HCT116 (cell line): ENCODE data around the gene CD207. TPM values are rescaled to one million over a fixed set of nuclear protein-coding genes. Genes with fewer than 3 reads are reported as not detected.

Experiments used
- ATAC-seq: fragments of 200-7000 bp; cut with Tn5 transposase; 2 replicates; pipeline ENCODE4 v1.9.1; 2020; ENCODE audit warnings: mild to moderate bottlenecking, moderate library complexity
- BruUV-seq: library from RNA; stranded (reverse); fragments of 400-500 nt; replicated peaks from 2 replicates; lab custom pipeline; 2021; lab: Mats Ljungman, UMichigan
- CTCF ChIA-PET: fragments of 300-600 bp; sonication (Branson Sonifier 250); formaldehyde crosslinking; loops from one replicate; lab custom pipeline; 2021; ENCODE audit warnings: antibody characterized with exemption; lab: Charles Lee
- POLR2A ChIA-PET: fragments of 300-600, 350-600 bp; sonication (Branson Sonifier 250); formaldehyde crosslinking; loops from one replicate; lab custom pipeline; 2021; ENCODE audit warnings: antibody characterized with exemption; lab: Charles Lee
- RAD21 ChIA-PET, 2 experiments: fragments of 300-600 bp; sonication (Branson Sonifier 250); formaldehyde crosslinking; loops; one replicate each; lab custom pipeline; 2023; ENCODE audit warnings: low total read pairs in 2 of 2; ENCODE audit not compliant: uncharacterized antibody in 2 of 2, unreplicated experiment in 2 of 2, low non-redundant PET in 1 of 2; lab: Charles Lee
- DNase-seq: peaks from one replicate; pipeline ENCODE4 v3.0.0-alpha.2; 2010; ENCODE audit warnings: low read depth, low spot score
- H2AFZ ChIP-seq: fragments of 200-600 bp; shearing (Covaris generic), sonication (generic); 2 replicates; pipeline ENCODE4 v1.6.1; 2017; ENCODE audit warnings: low read depth, mixed run types, mixed read lengths, antibody characterized with exemption, low read length; ENCODE audit not compliant: poor library complexity, severe bottlenecking
- H3K27ac ChIP-seq: 2 replicates; pipeline ENCODE4 v1.5.1; 2012; ENCODE audit warnings: low read depth, low read length
- H3K27me3 ChIP-seq: fragments of 200-600 bp; sonication (generic); 2 replicates; pipeline ENCODE4 v1.6.1; 2016; ENCODE audit warnings: mixed run types, low read length, mixed read lengths; ENCODE audit not compliant: insufficient read depth
- H3K36me3 ChIP-seq, 2 experiments: fragments of 200-500 bp in 1 of 2; fragments of 200-600 bp in 1 of 2; sonication (Bioruptor generic) in 1 of 2; sonication (generic) in 1 of 2; 2 replicates each; pipeline versions ENCODE4 v1.5.1 to v1.6.1; 2014 to 2016; ENCODE audit warnings: low read length in 2 of 2, inconsistent platforms in 1 of 2, mixed read lengths in 1 of 2, mixed run types in 1 of 2; ENCODE audit not compliant: insufficient read depth in 2 of 2, control insufficient read depth in 1 of 2
- H3K4me1 ChIP-seq, 2 experiments: fragments of 200-600 bp in 1 of 2; sonication (generic) in 1 of 2; 2 replicates each; pipeline versions ENCODE4 v1.5.1 to v1.6.1; 2012 to 2017; ENCODE audit warnings: low read length in 2 of 2, inconsistent platforms in 1 of 2, mild to moderate bottlenecking in 1 of 2, mixed read lengths in 1 of 2, mixed run types in 1 of 2, moderate library complexity in 1 of 2; ENCODE audit not compliant: insufficient read depth in 2 of 2, control insufficient read depth in 1 of 2
- H3K4me2 ChIP-seq: fragments of 200-600 bp; sonication (generic); 2 replicates; pipeline ENCODE4 v1.6.1; 2017; ENCODE audit warnings: mixed run types, low read length, mixed read lengths
- H3K4me3 ChIP-seq, 2 experiments: fragments of 200-600 bp in 1 of 2; sonication (generic) in 1 of 2; replicated peaks in 1 of 2; 2 replicates each; pipeline ENCODE4 v1.5.1; 2011 to 2016; ENCODE audit warnings: low read length in 2 of 2, control low read depth in 1 of 2, low read depth in 1 of 2, mild to moderate bottlenecking in 1 of 2, mixed read lengths in 1 of 2, mixed run types in 1 of 2
- H3K79me2 ChIP-seq: fragments of 200-600 bp; sonication (generic); 2 replicates; pipeline ENCODE4 v1.6.1; 2017; ENCODE audit warnings: mild to moderate bottlenecking, mixed run types, low read length, moderate library complexity, mixed read lengths; ENCODE audit not compliant: insufficient read depth
- H3K9ac ChIP-seq: fragments of 200-600 bp; sonication (generic); 2 replicates; pipeline ENCODE4 v1.6.1; 2016; ENCODE audit warnings: low read length, mixed read lengths
- H3K9me2 ChIP-seq: fragments of 200-600 bp; sonication (generic), shearing (Covaris generic); 2 replicates; pipeline ENCODE4 v1.6.1; 2017; ENCODE audit warnings: mixed run types, mild to moderate bottlenecking, moderate library complexity; ENCODE audit not compliant: insufficient read depth
- H3K9me3 ChIP-seq, 2 experiments: fragments of 200-500 bp in 1 of 2; fragments of 200-600 bp in 1 of 2; sonication (Bioruptor generic) in 1 of 2; sonication (generic) in 1 of 2; 2 replicates each; pipeline ENCODE4 v1.6.1; 2014 to 2017; ENCODE audit warnings: low read length in 2 of 2, mixed read lengths in 2 of 2, inconsistent platforms in 1 of 2, low read depth in 1 of 2, mild to moderate bottlenecking in 1 of 2, mixed run types in 1 of 2, moderate library complexity in 1 of 2; ENCODE audit not compliant: control insufficient read depth in 1 of 2, insufficient read depth in 1 of 2
- H4K20me1 ChIP-seq: fragments of 200-600 bp; sonication (generic), shearing (Covaris generic); 2 replicates; pipeline ENCODE4 v1.6.1; 2017; ENCODE audit warnings: mixed run types, mild to moderate bottlenecking, moderate library complexity; ENCODE audit not compliant: insufficient read depth
- ATF3 ChIP-seq: IDR thresholded peaks from 2 replicates; pipeline ENCODE4 v1.6.1; 2012
- CBX3 ChIP-seq: IDR thresholded peaks from 2 replicates; pipeline ENCODE4 v1.6.1; 2012; ENCODE audit warnings: low read depth
- CEBPB ChIP-seq: IDR thresholded peaks from 2 replicates; pipeline ENCODE4 v1.6.1; 2012; ENCODE audit warnings: low read depth
- CTCF ChIP-seq, 3 experiments: fragments of 200-600 bp in 1 of 3; sonication (generic) in 1 of 3; IDR thresholded peaks in 2 of 3; conservative IDR thresholded peaks in 1 of 3; 2 replicates each; pipeline ENCODE4 v1.5.1; 2012 to 2017; ENCODE audit warnings: low read depth in 2 of 3, low read length in 2 of 3, antibody characterized with exemption in 1 of 3, borderline replicate concordance in 1 of 3, control low read depth in 1 of 3, mild to moderate bottlenecking in 1 of 3, mixed read lengths in 1 of 3, mixed run types in 1 of 3, moderate library complexity in 1 of 3; ENCODE audit not compliant: insufficient read depth in 1 of 3
- EGR1 ChIP-seq: IDR thresholded peaks from 2 replicates; pipeline ENCODE4 v1.6.1; 2012; ENCODE audit warnings: low read depth
- ELF1 ChIP-seq: IDR thresholded peaks from 2 replicates; pipeline ENCODE4 v1.6.1; 2012; ENCODE audit warnings: low read depth, borderline replicate concordance
- POLR2A ChIP-seq: IDR thresholded peaks from 2 replicates; pipeline ENCODE4 v1.7.0; 2011; ENCODE audit warnings: borderline replicate concordance; ENCODE audit not compliant: insufficient read depth, insufficient read length; ENCODE audit errors: extremely low read depth
- POLR2AphosphoS5 ChIP-seq: IDR thresholded peaks from 2 replicates; pipeline ENCODE4 v1.6.1; 2011; ENCODE audit warnings: mild to moderate bottlenecking, low read depth, low read length, moderate library complexity
- RAD21 ChIP-seq: IDR thresholded peaks from 2 replicates; pipeline ENCODE4 v1.6.1; 2012; ENCODE audit warnings: low read depth, mild to moderate bottlenecking
- REST ChIP-seq: IDR thresholded peaks from 2 replicates; pipeline ENCODE4 v1.6.1; 2012; ENCODE audit warnings: low read depth
- TCF7L2 ChIP-seq: IDR thresholded peaks from 2 replicates; pipeline ENCODE4 v1.7.0; 2011; ENCODE audit warnings: borderline replicate concordance, inconsistent platforms; ENCODE audit not compliant: insufficient read depth, insufficient read length; ENCODE audit errors: extremely low read depth
- YY1 ChIP-seq: IDR thresholded peaks from 2 replicates; pipeline ENCODE4 v1.6.1; 2011; ENCODE audit warnings: low read length, low read depth, moderate library complexity, mild to moderate bottlenecking; ENCODE audit not compliant: insufficient replicate concordance; ENCODE audit errors: extremely low read depth
- ZFX ChIP-seq: fragments of 450-650 bp; IDR thresholded peaks from 2 replicates; pipeline ENCODE4 v1.6.1; 2017
- ZNF274 ChIP-seq: fragments of 200-500 bp; sonication (Bioruptor generic); IDR thresholded peaks from 2 replicates; pipeline ENCODE4 v1.6.1; 2014; ENCODE audit warnings: mild to moderate bottlenecking, low read depth, low read length, inconsistent platforms
- intact Hi-C: fragments of 100-400 bp; cut with micrococcal nuclease; formaldehyde crosslinking; loops from 2 replicates; pipeline ENCODE4 v1.10.0; 2022
- total RNA-seq: library from RNA; stranded (reverse); gene quantifications from one replicate; pipeline ENCODE4 v1.2.1, GENCODE V29; 2021; ENCODE audit not compliant: unreplicated experiment

CD207 gene
- total RNA-seq, 1 experiment from 2014 or later: not detected

- Histone ChIP-seq H3K27me3 (no peaks in the 10 kb centered on the region; the same call in 1 of the 2 replicates), H3K9me2 (0 out of 2 replicates have a peak, but pooled peaks cover 4% of the 10 kb centered on the region), H3K79me2 (no peaks in the 10 kb centered on the region), H4K20me1 (no peaks in the 10 kb centered on the region), H3K4me2 (no peak overlapping the region), H3K4me1 (no peaks in the 10 kb centered on the region), H3K4me3 (no peak overlapping the region), H2AFZ (no peak overlapping the region), H3K27ac (no peak overlapping the region), H3K9me3 (no peaks in the 10 kb centered on the region), H3K36me3 (no peaks in the 10 kb centered on the region), H3K9ac (no peak overlapping the region)
- ATAC-seq (no peak), DNase-seq (no peak)
- BruUV-seq: no TSS peak
- ChIA-PET RAD21 (no interaction called here), CTCF (no interaction called here), POLR2A (no interaction called here)
- intact Hi-C loops: no loop called here
- TF ChIP-seq RAD21: no peak
- no peak for TF ChIP-seq YY1
- TF ChIP-seq CEBPB: no peak
- TF ChIP-seq POLR2A: no peak
- no peak for TF ChIP-seq ELF1
- TF ChIP-seq ATF3: no peak
These were observed 15.3 kb upstream of the CD207 start for GRCh38 chr2:70850925-70851324.

- no peaks in the 10 kb centered on the region for H3K79me2 ChIP-seq
- no peak overlapping the region for H3K9ac ChIP-seq
- no peaks in the 10 kb centered on the region for H3K27me3 ChIP-seq
- H3K4me1 ChIP-seq: no peaks in the 10 kb centered on the region
- no peak overlapping the region for H2AFZ ChIP-seq
- CTCF ChIA-PET: no interaction called here
- H3K27ac ChIP-seq: no peak overlapping the region
- no peaks in the 10 kb centered on the region for H4K20me1 ChIP-seq
- ATAC-seq (no peak), DNase-seq (no peak)
- H3K4me3 ChIP-seq: no peak overlapping the region
- BruUV-seq: no TSS peak
- POLR2A ChIA-PET: no interaction called here
- no peaks in the 10 kb centered on the region for H3K9me2 ChIP-seq
- no peaks in the 10 kb centered on the region for H3K9me3 ChIP-seq
- intact Hi-C loops: no loop called here
- H3K4me2 ChIP-seq: no peak overlapping the region
- RAD21 ChIA-PET: no interaction called here
- no peaks in the 10 kb centered on the region for H3K36me3 ChIP-seq
- no peak for TF ChIP-seq CBX3
- no peak for TF ChIP-seq ATF3
- TF ChIP-seq ZNF274: no peak
- TF ChIP-seq TCF7L2: no peak
- no peak for TF ChIP-seq CTCF (IDR thresholded peaks at IDR 0.05 in 2 of 3, conservative IDR thresholded peaks at IDR 0.05 in 1 of 3; ENCODE audit: borderline replicate concordance in 1 of 3, insufficient read depth in 1 of 3, low read depth in 2 of 3, low read length in 2 of 3)
- TF ChIP-seq RAD21: no peak
- no peak for TF ChIP-seq POLR2AphosphoS5
- no peak for TF ChIP-seq REST
- no peak for TF ChIP-seq YY1
- no peak for TF ChIP-seq EGR1
- no peak for TF ChIP-seq ZFX
- TF ChIP-seq POLR2A: no peak
These were observed 6.8 kb upstream of the CD207 start for GRCh38 chr2:70842401-70842800.
